BJ (cell line): ENCODE measurements around the gene COL8A1. TPM values are rescaled to one million over a fixed set of nuclear protein-coding genes. Genes with fewer than 3 reads are reported as not detected.

ENCODE experiments used
- CTCF ChIA-PET: fragments of 350-600 bp; formaldehyde crosslinking; extraction: SDS; loops from one replicate; lab custom pipeline; 2021; ENCODE audit warnings: antibody characterized with exemption, inconsistent platforms; lab: Yijun Ruan, JAX
- POLR2A ChIA-PET: fragments of 300-600 bp; sonication (Branson Sonifier 250); formaldehyde crosslinking; extraction: SDS; loops from one replicate; lab custom pipeline; 2021; ENCODE audit warnings: antibody characterized with exemption; lab: Charles Lee
- DNase-seq: peaks from one replicate; pipeline ENCODE4 v3.0.0-alpha.2; 2011; ENCODE audit warnings: low read depth
- H3K27me3 ChIP-seq: 2 replicates; pipeline ENCODE4 v1.6.0; 2011; ENCODE audit warnings: low read length; ENCODE audit not compliant: control insufficient read depth, insufficient read depth
- H3K36me3 ChIP-seq: 2 replicates; pipeline ENCODE4 v1.5.1; 2011; ENCODE audit warnings: low read length; ENCODE audit not compliant: control insufficient read depth, insufficient read depth
- H3K4me3 ChIP-seq: 2 replicates; pipeline ENCODE4 v1.5.1; 2011; ENCODE audit warnings: low read depth, mild to moderate bottlenecking, control low read depth, low read length
- CTCF ChIP-seq: IDR thresholded peaks from 2 replicates; pipeline ENCODE4 v1.5.1; 2011; ENCODE audit warnings: low read depth, mild to moderate bottlenecking, control low read depth, inconsistent platforms, low read length, moderate library complexity; ENCODE audit not compliant: insufficient read depth
- polyA plus RNA-seq: library from polyadenylated mRNA; depleted of rRNA; stranded (reverse); fragments of >200 nt; gene quantifications from 2 replicates; pipeline ENCODE4 v1.2.3, GENCODE V29; 2011

Gene COL8A1
- polyA plus RNA-seq, 1 experiment, result 186 TPM

GRCh38 chr3:99633887-99634558 lies 4.4 kb upstream of the COL8A1 start:
- no peaks in the 10 kb centered on the region for H3K27me3 ChIP-seq
- POLR2A ChIA-PET, result no interaction called here
- H3K36me3 ChIP-seq, result no peaks in the 10 kb centered on the region
- DNase-seq, result no peak
- CTCF ChIA-PET, result interaction anchor here (1.4 kb wide), 1 partner anchor 25 kb away, joined by 3 read pairs; no protein-coding TSS in a partner anchor
- no peak overlapping the region for H3K4me3 ChIP-seq
- TF ChIP-seq CTCF, result no peak

GRCh38 chr3:99634881-99635280 lies 3.5 kb upstream of the COL8A1 start:
- no peak for TF ChIP-seq CTCF
- POLR2A ChIA-PET, result no interaction called here
- no peak overlapping the region for H3K4me3 ChIP-seq
- CTCF ChIA-PET, result interaction anchor here (1.4 kb wide), 1 partner anchor 25 kb away, joined by 3 read pairs; no protein-coding TSS in a partner anchor
- no peak for DNase-seq
- no peaks in the 10 kb centered on the region for H3K27me3 ChIP-seq
- H3K36me3 ChIP-seq, result no peaks in the 10 kb centered on the region

- no peak for TF ChIP-seq CTCF
Observed at GRCh38 chr3:99635348-99635747, 3.0 kb upstream of the COL8A1 start.

GRCh38 chr3:99637016-99637367 lies 1.4 kb upstream of the COL8A1 start:
- DNase-seq, result no peak
- ChIA-PET POLR2A (interaction anchor here (0.6 to 1.6 kb wide), 6 partner anchors 11 to 153 kb away, joined by 3 to 10 read pairs (median 4); no protein-coding TSS in a partner anchor), CTCF (interaction anchor here (0.6 to 2.5 kb wide), 8 partner anchors 51 to 878 kb away, joined by 3 to 11 read pairs (median 3); no protein-coding TSS in a partner anchor)
- peak; percentile 26; the same call in 1 of the 2 replicates for TF ChIP-seq CTCF
- peak overlapping the region; percentile 57 for H3K4me3 ChIP-seq
- H3K36me3 ChIP-seq, result no peaks in the 10 kb centered on the region
- no peaks in the 10 kb centered on the region for H3K27me3 ChIP-seq

More at GRCh38 chr3:99635348-99635747, 3.0 kb upstream of the COL8A1 start:
- ChIA-PET POLR2A (no interaction called here), CTCF (interaction anchor here (0.9 to 1.4 kb wide), 2 partner anchors 11 to 26 kb away, joined by 3 read pairs; no protein-coding TSS in a partner anchor)
- no peak for DNase-seq
- H3K4me3 ChIP-seq, result no peak overlapping the region
- H3K27me3 ChIP-seq, result no peaks in the 10 kb centered on the region
- H3K36me3 ChIP-seq, result no peaks in the 10 kb centered on the region

GRCh38 chr3:99637368-99638111 lies 854 bp upstream of the COL8A1 start:
- H3K4me3 ChIP-seq, result peak overlapping the region; percentile 57
- peak; percentile 50 for DNase-seq
- ChIA-PET POLR2A (interaction anchor here (0.6 to 1.6 kb wide), 8 partner anchors 10 to 614 kb away, joined by 3 to 10 read pairs (median 4); no protein-coding TSS in a partner anchor), CTCF (interaction anchor here (0.6 to 2.5 kb wide), 11 partner anchors 12 to 879 kb away, joined by 3 to 11 read pairs (median 3); no protein-coding TSS in a partner anchor)
- no peaks in the 10 kb centered on the region for H3K36me3 ChIP-seq
- TF ChIP-seq CTCF, result no peak
- no peaks in the 10 kb centered on the region for H3K27me3 ChIP-seq
